GM18861 (cell line): ENCODE measurements around the gene SLC22A1.
A peak's percentile ranks its signal among the peaks of the same experiment; 100 is the strongest.

ENCODE experiments used
- ATAC-seq: cut with Tn5 transposase; IDR thresholded peaks from one replicate; pipeline ENCODE4 v1.9.1; 2021; ENCODE audit not compliant: unreplicated experiment

The SLC22A1 gene

DNA sequence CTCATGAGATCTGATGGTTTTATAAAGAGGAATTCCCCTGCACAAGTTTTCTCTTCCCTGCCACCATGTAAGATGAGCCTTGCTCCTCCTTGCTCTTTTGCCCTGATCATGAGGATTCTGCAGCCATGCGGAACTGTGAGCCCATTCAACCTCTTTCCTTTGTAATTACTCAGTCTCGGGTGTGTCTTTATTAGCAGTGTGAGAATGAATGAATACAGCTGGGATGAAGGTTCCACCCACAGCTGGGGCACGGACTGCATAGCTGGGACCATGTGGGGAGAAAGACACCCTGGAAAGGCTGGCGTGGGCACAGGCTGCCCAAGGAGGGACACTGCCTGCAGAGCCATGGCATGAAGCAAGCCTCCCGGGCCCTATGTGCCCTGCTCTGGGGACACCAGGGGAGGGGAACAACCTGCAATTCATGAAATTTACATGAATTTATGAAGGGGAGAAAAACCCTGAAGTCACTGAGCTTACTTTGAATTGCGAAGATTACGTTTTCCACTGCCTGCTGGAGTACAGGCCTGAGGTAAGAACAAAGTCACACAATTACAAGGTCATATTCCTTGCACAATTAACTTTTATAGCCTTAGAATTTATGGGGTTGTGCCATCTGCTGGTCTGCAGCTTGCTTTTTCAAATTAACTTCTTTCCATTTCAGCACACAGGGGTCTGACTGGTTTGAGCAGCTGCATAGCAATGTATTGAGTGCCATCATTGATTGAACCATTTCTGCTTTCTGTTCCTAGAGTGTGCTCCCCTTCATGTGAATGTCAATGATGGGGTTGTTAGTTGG lies 46.2 kb downstream of the SLC22A1 start:
- no peak for ATAC-seq

GRCh38 chr6:160170018-160170680 lies 48.5 kb downstream of the SLC22A1 start:
- ATAC-seq, result no peak

DNA sequence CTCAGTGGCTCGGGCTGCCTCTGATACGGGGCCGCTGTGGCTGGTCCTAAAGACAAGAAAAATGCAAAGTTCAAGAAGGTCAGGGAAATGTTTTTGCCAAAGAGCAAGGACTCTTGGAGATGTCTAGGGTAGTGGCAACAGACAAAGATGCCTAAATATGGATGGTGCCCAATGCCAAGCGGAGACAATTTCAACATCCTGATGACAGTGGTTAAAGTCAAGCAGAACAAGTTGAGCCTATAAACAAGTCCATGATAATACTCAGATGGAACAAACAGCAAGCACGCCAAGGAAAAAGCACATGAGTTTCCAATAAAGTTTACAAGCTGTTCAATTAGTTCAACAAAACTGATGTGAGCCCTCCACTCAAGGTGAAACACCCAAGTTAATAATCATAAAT lies 51.1 kb downstream of the SLC22A1 start:
- ATAC-seq, result no peak

DNA sequence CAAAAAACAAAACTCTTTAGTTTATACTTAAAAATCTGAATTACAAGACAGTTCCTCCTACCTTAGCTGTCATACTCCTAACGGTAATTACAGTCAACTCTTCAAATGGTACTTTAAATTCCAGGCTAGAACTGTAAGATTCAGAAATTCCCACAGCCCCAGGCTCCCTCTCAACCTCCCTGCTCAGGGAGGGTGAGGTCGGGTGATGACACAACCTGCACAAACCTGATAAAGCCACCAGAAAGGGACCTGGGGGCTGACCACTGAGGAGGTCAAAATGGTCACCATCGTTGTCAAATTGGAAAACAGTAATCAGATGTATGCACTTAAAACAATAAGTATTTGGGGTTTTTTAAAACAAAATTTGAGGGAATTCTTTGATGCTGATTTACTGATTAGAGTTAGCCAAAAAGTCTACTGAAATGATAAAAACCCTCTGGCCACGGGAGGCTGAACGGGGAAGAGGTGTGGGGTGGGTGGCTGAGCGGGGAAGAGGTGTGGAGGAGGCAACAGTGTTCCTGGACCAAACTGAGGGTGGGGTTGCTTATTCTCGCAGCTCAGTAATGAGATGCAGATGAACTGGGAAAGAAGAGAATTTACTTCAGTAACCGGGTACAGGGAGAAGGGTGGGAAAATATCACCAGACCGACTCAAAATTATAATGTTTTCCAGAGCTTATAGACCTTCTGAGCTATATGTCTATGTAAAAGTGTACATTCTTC lies 52.4 kb downstream of the SLC22A1 start:
- no peak for ATAC-seq

GRCh38 chr6:160174681-160175080 lies 53.1 kb downstream of the SLC22A1 start:
- no peak for ATAC-seq

GRCh38 chr6:160177220-160177619 lies 55.6 kb downstream of the SLC22A1 start:
- ATAC-seq, result no peak

DNA sequence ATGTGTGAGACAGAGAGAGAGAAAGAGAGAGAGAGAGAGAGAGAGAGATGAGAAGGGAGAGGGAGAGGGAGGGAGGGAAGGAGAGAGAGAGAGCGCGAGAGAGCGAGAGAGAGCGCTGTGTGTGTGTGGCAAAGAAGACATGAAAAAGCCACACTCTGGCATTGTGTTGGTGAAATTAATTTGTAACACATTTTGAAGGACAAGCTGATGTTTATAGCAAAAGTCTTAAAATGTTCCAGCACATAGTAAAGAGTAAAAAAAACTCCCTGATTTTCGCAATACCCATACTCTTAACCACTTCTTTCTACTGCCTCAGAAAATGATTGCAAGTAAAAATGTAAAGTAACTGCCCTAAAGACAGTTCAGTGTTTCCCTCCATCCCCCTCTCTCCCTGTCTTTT lies 56.7 kb downstream of the SLC22A1 start:
- no peak for ATAC-seq

GRCh38 chr6:160180706-160181105 lies 59.1 kb downstream of the SLC22A1 start:
- ATAC-seq, result no peak

DNA sequence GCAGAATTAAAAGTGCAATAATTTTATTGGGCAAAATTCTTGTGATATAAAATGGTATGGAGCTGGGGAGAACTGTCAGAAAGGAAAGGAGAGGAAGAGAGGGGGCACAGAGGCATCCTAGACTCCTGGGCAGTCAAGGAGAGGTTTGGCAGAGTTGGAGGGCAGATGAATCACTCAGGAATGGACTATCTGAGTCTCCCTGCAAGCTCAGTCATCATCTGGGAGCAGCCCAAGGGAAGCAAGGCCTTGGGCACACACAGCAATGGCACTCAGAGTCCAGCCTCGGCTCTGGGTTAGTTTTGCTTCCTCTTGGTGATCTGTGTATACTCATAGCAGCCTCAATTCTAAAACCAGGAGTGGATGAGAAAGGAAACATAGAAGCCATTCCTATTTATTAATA lies 67.2 kb downstream of the SLC22A1 start:
- ATAC-seq, result no peak

DNA sequence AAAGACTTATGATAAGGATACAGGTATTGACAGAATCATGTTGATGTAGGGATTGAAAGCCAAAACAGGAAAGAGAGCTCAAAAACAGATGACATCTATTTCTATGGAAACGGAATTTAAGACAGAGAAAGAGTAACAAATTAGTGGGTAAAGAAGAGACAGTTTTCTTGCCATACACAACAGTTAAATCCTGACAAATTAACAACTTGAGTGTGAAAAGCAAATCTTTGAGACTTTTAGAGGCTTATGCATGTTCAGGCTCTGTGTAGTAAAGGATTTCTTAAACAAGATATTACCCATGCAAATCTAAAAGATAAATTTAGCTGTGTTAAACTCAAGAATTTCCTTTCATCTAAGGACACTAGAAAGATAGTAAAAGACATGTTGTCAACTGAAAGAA lies 68.5 kb downstream of the SLC22A1 start:
- ATAC-seq, result no peak

- no peak for ATAC-seq
Measured at GRCh38 chr6:160190973-160191372, 69.4 kb downstream of the SLC22A1 start.

DNA sequence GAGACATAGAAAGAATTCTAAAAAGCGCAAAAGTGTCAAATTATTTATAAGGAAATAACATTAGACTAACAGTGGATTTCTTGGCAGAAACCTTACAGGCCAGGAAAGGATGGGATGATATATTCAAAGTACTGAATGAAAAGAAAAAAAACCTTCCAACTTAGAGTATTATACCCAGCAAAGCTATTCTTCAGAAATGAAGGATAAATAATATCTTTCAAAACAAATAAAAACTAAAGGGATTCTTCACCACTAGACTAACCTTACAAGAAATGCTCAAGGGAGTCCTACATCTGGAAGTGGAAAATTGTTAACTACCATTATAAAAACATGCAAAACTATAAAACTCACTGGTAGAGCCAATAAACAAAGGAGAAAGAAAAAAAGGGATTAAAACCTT lies 71.2 kb downstream of the SLC22A1 start:
- ATAC-seq, result no peak

DNA sequence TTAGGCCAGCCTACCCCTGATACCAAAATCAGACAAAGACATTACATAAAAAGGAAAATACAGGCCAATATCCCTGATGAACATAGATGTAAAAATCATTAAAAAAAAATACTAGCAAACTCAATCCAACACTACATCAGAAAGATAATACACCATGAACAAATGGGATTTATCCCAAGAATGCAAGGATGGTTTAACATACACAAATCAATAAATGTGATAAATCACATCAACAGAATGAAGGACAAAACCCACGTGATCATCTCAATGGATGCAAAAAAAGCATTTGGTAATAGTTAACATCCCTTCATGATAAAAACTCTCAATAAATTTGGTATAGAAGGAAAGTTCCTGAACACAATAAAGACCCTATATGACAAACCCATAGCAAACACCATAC lies 73.2 kb downstream of the SLC22A1 start:
- ATAC-seq, result no peak

DNA sequence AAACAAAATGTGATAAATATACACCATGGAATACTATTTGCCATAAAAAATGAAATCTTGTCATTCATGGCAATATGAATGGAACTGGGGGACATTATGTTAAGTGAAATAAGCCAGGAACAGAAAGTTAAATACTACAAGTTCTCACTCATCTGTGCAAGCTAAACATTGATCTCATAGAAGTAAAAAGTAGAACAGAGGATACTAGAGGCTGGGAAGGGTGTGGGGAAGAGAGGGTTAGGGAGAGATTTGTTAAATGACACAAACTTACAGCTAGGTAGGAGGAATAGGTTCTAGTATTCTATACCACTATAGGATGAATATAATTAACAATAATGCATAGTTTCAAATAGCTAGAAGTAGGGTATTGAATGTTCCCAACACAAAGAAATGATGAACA lies 76.0 kb downstream of the SLC22A1 start:
- ATAC-seq, result no peak

- peak; percentile 98 for ATAC-seq
Measured at GRCh38 chr6:160198606-160199211, 77.1 kb downstream of the SLC22A1 start.

- ATAC-seq, result no peak
Measured at GRCh38 chr6:160201061-160201460, 79.4 kb downstream of the SLC22A1 start.

GRCh38 chr6:160202411-160202810 lies 80.8 kb downstream of the SLC22A1 start:
- ATAC-seq, result no peak

- no peak for ATAC-seq
Measured at GRCh38 chr6:160203076-160203475, 81.5 kb downstream of the SLC22A1 start.

DNA sequence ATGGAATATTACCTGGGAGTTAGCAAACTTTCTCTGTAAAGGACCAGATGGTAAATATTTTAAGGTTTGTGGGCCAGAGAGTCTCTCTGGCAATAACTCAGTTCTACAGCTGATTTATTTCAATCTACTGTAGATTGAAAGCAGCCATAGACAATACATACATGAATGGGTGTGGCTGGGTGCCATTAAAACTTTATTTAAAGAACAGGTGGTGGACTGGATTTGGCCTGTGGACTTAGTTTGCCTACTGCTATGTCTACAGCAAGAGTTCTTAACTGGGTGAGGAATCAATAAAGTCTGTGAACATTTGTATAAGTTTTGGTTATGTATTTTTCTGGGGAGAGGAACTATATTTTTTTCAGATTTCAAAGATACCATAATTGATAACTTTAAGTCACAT lies 81.9 kb downstream of the SLC22A1 start:
- ATAC-seq, result no peak

GRCh38 chr6:160203953-160204352 lies 82.3 kb downstream of the SLC22A1 start:
- ATAC-seq, result no peak

DNA sequence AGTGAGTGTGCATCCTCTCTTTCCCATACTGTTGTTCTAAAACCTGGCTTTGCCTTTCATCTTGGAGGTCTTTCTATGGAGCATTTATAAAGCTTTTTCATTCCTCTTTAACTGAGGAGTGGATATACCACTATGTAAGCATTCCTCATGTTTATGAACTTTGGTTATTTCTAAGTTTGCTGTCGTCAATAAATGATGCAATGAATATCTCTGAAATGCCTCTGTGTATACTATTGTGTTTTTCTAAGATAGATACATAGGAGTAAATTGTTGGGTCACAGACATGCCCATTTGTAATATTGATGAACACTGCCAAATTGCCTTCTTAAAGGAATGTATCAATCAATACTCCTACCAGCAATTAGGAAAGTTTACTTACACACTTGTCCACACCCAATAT lies 83.1 kb downstream of the SLC22A1 start:
- no peak for ATAC-seq

GRCh38 chr6:160207618-160208017 lies 86.0 kb downstream of the SLC22A1 start:
- ATAC-seq, result no peak
